HG03175 (cell line): ENCODE data around the gene RBM8A.

Experiments used
- ATAC-seq: cut with Tn5 transposase; IDR thresholded peaks from one replicate; pipeline ENCODE4 v1.9.1; 2021; ENCODE audit warnings: mild to moderate bottlenecking, moderate library complexity; ENCODE audit not compliant: unreplicated experiment

Gene RBM8A

GRCh38 chr1:145927063-145927886 is at the start of gene RBM8A:
Gene RBM8A, minus strand, starts transcription at chr1:145927484. Its CDS starts 58 bp downstream, at chr1:145927426.
- peak; percentile 93 for ATAC-seq

GRCh38 chr1:145977016-145977415 is 49.7 kb upstream of the RBM8A start:
- ATAC-seq = no peak

- no peak for ATAC-seq
Observed at GRCh38 chr1:145975216-145975615, 47.9 kb upstream of the RBM8A start.

GRCh38 chr1:145974721-145975120 is 47.4 kb upstream of the RBM8A start:
- ATAC-seq = no peak

GRCh38 chr1:145972580-145972979 is 45.3 kb upstream of the RBM8A start:
- no peak for ATAC-seq

- no peak for ATAC-seq
Observed at GRCh38 chr1:145967288-145967687, 40.0 kb upstream of the RBM8A start.

- ATAC-seq = no peak
Observed at GRCh38 chr1:145965119-145965744, 37.9 kb upstream of the RBM8A start.

- ATAC-seq = peak; percentile 91
Observed at GRCh38 chr1:145964328-145965118, 37.2 kb upstream of the RBM8A start, which contains the start of the genes ANKRD34A and POLR3GL. Gene ANKRD34A, minus strand, starts transcription at chr1:145964575. Its CDS starts 2,816 bp downstream, at chr1:145961759. Gene POLR3GL, plus strand, starts transcription at chr1:145964690. Its CDS starts 10,176 bp downstream, at chr1:145974866.

GRCh38 chr1:145963265-145964019 is 36.2 kb upstream of the RBM8A start:
- no peak for ATAC-seq

GRCh38 chr1:145962157-145963102 is 35.1 kb upstream of the RBM8A start:
- ATAC-seq = no peak

- no peak for ATAC-seq
Observed at GRCh38 chr1:145961425-145962156, 34.3 kb upstream of the RBM8A start.

GRCh38 chr1:145961109-145961424 is 33.8 kb upstream of the RBM8A start:
- ATAC-seq = no peak

- no peak for ATAC-seq
Observed at GRCh38 chr1:145960468-145961108, 33.3 kb upstream of the RBM8A start.

GRCh38 chr1:145959957-145960467 is 32.7 kb upstream of the RBM8A start:
- no peak for ATAC-seq

- ATAC-seq = no peak
Observed at GRCh38 chr1:145959333-145959732, 32.0 kb upstream of the RBM8A start.

GRCh38 chr1:145958734-145959133 is 31.4 kb upstream of the RBM8A start:
- ATAC-seq = no peak

GRCh38 chr1:145957443-145958319 is 30.4 kb upstream of the RBM8A start, which contains the start of gene LIX1L:
Gene LIX1L, minus strand, starts transcription at chr1:145958017. Its CDS starts 90 bp downstream, at chr1:145957927.
- peak; percentile 89 for ATAC-seq
